ENCODE measurements around the gene NOM1.
"Not testable (repeated sequence)": the region's sequence is repeated elsewhere in the genome, so short reads cannot be mapped to it uniquely, and the experiment has no call there.

NOM1 gene, protein sequence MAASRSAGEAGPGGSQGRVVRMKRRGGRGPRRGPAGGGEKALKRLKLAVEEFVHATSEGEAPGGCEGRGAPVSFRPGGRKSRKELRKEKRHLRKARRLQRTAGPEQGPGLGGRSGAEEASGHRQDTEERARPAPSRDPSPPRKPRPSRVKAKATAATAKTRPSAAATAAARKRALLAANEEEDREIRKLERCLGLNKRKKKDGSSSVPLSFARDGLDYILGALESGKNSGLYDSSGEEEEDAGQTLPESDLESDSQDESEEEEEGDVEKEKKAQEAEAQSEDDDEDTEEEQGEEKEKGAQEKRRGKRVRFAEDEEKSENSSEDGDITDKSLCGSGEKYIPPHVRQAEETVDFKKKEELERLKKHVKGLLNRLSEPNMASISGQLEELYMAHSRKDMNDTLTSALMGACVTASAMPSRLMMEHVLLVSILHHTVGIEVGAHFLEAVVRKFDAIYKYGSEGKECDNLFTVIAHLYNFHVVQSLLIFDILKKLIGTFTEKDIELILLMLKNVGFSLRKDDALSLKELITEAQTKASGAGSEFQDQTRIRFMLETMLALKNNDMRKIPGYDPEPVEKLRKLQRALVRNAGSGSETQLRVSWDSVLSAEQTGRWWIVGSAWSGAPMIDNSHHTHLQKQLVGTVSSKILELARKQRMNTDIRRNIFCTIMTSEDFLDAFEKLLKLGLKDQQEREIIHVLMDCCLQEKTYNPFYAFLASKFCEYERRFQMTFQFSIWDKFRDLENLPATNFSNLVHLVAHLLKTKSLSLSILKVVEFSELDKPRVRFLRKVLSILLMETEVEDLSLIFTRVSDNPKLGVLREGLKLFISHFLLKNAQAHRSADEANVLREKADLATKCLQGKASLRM

DNA sequence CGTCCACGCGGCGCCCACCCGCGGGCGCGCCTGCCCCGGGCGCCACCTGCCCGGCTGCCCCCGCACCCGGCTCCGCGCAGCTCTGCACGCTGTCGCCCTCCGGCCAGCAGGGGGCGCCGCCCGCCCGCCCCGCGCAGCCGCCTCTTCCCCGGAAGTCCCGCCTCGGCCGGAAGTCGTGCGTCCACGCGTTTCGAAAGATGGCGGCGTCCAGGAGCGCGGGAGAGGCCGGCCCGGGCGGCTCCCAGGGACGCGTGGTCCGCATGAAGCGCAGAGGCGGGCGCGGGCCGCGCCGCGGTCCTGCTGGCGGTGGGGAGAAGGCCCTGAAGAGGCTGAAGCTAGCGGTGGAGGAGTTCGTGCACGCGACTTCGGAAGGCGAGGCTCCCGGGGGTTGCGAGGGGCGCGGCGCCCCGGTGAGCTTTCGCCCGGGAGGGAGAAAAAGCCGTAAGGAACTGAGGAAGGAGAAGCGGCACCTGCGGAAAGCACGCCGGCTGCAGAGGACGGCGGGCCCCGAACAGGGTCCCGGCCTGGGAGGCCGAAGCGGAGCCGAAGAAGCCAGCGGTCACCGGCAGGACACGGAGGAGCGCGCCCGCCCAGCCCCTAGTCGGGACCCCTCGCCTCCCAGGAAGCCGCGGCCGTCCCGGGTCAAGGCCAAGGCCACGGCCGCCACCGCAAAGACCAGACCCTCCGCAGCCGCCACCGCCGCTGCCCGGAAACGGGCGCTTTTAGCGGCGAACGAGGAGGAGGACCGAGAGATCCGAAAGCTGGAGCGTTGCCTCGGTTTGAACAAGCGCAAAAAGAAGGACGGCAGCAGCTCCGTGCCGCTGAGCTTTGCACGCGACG is at the start of gene NOM1:
TSS of gene NOM1 (plus strand) at position 172 of the 840 bp plus-strand sequence. CDS start at position 198, 26 bp downstream.
- peak; percentile 45 to 58 for DNase-seq (ENCODE audit: low read depth in 2 of 2)

GRCh38 chr7:156900093-156900492 is 49.4 kb upstream of the NOM1 start:
- not testable (repeated sequence) for DNase-seq (ENCODE audit: low read depth in 2 of 2)

DNA sequence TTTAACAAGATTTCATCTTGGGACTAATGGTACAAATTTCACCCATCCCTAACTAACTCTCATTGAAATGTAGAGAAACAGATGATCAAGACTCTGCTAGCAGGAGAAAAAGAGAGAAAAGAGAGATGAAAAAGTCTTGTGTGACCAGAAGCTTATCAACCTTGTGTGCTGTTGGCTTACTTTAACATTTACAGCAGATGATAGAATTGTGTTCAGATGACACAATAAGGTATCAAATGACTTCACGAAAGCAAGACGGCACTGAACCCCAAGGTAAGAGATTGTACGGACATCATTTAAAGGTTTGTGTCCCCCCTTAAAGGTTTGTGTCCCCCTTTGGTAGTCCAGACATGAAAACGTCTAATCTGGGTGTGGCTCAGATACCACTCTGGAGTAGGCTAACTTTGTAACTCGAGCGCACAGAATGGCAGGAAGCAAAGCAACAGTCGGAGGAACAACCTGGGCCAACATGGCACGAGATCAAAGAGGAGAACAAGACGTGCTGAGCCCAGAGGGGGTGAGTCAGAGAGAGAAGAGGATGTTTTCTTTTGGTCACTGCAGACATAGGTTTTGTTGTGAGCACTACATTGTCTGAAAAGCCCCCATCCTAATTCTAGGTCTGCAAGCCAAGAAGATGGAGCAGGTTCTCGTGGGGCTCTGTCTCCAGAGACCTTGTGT is 46.1 kb upstream of the NOM1 start:
- no peak for DNase-seq (ENCODE audit: low read depth in 2 of 2)

- DNase-seq (ENCODE audit: low read depth in 2 of 2) = no peak
Observed at GRCh38 chr7:156906200-156906649, 43.3 kb upstream of the NOM1 start.

GRCh38 chr7:156907656-156908055 is 41.9 kb upstream of the NOM1 start:
- DNase-seq (ENCODE audit: low read depth in 2 of 2) = no peak

- DNase-seq (ENCODE audit: low read depth in 2 of 2) = not testable (repeated sequence)
Observed at GRCh38 chr7:156909574-156910252, 39.8 kb upstream of the NOM1 start.

DNA sequence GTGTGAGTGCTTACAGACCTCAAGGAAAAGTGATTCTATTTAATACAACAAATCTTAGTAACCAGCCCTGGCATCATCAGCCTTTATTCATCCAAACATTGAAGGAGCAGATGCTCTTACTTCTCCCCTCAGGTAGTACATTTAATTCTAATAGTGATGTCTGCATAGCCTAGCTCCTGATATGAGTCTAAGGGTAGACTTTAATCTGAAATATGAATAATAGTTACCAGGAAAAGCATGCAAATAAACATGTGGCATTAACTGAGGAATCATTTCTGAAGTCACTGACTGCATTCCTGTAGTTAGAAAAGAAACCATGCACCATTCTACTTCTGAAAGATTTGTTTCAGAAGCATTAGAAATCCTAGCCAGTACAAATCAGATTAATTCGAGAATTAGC is 30.9 kb upstream of the NOM1 start:
- DNase-seq (ENCODE audit: low read depth in 2 of 2) = no peak

DNA sequence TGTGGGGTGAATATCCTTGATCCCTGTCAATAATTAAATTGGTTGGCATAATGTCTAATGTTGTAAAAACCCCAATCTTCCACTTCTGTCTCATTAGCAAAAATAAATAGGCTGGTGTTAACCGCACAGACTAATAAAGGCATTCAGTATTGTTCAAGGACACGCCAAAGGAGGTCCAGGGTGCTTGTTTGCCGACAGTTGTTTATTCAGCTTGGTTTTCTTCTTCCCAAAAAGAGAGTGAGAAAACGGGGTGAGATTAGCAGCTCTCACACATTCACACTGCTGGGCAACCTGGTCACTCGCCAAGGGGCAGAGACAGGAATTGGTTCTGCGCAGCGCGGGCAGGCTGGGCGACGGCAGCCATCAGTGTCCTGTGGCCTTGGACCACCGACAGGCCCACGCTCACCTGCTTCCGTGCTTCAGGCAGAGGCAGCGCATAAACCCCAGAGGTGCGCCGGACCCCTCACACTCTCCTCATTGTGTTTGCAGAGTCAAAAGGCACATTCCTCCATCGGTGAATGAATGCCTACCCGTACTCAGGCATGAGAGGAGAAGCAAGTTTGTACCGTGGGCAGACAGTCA is 30.3 kb upstream of the NOM1 start:
- DNase-seq (ENCODE audit: low read depth in 2 of 2) = no peak

DNA sequence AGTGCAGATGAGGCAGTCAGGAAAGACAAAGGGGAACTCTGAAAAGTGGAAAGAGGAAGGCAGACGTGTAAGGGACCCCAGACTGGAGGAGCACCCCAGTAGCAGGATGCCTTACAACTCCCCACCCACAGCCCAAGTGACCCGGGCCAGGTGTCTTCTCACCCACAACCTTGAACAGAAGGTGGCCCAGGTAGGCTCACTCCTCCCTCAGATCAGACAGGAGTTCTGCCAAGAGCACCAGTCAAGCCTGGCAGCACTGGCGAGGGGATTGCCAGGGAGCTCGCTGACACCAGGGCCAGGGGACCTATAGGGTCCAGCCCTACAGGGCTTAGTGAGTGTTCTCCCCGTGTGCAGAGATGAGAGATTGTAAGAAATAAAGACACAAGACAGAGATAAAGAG is 29.4 kb upstream of the NOM1 start:
- DNase-seq (ENCODE audit: low read depth in 2 of 2) = no peak

- not testable (repeated sequence) for DNase-seq (ENCODE audit: low read depth in 2 of 2)
Observed at GRCh38 chr7:156920487-156921373, 28.8 kb upstream of the NOM1 start.

- not testable (repeated sequence) for DNase-seq (ENCODE audit: low read depth in 2 of 2)
Observed at GRCh38 chr7:156922304-156922703, 27.2 kb upstream of the NOM1 start.

DNA sequence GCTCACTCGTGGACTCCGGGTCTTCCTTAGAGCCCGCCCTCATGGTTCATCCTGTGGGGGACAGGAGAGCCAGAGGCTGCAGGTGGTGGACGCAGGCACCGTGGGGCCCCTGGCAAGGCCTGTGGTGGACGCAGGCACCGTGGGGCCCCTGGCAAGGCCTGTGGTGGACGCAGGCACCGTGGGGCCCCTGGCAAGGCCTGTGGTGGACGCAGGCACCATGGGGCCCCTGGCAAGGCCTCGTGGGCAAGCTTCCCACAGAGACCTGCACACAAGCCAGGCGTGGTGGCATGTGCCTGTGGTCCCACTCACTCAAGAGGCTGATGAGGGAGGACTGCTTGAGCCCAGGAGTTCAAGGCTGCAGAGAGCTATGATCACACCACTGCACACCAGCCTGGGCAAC is 23.7 kb upstream of the NOM1 start:
- not testable (repeated sequence) for DNase-seq (ENCODE audit: low read depth in 2 of 2)

DNA sequence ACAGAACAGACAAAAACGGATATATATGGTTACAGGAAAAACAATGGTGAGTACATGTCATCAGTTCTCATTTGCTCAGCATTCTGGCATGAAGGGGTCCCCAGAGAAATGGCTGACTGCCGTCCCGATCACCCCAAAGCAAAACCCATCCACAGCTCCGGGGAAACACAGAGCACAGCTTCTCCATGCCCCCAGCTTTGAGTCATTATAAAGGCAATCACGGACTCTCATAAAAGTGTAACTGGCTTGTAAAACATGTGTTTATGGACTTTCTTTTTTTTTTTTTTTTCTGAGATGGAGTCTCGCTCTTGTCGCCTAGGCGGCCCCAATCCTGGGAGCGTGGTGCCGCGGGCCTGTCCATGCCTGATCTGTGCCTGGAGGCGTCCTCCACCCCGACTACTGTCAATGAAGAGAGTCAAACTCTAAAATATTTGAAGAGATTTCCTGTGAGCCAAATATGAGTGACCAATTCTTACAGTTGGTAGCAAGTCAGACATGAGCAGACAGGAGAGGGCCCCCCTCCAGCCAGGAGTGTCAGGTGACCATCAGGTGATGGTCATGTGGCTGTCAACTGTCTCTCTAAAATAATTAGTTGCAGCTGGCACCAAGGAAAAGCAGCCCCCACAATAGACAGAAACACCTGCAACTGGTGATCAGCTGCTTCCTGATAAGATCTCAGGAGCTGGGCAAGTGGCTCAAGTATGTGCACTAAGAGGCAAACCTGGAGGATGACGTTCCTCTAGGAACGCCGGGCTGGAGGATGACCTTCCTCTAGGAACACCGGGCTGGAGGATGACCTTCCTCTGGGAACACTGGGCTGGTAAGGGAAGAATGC is 21.7 kb upstream of the NOM1 start:
- DNase-seq (ENCODE audit: low read depth in 2 of 2) = no peak

DNA sequence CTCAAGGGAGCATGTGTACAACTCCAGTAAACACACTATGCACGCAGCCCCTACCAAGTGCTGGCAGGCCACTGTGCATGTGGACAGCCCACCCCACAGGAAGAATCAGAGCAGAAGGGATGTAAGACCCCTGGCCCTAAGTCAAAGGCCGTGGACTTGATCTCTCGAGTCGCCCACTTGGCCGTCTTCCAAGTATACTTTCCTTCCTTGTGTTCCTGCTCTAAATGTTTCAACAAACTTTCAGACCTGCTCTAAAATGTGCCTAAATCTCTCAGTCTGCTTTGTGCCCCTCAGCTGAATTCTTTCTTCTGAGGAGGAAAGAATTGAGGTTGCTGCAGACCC is 21.1 kb upstream of the NOM1 start:
- no peak for DNase-seq (ENCODE audit: low read depth in 2 of 2)

DNA sequence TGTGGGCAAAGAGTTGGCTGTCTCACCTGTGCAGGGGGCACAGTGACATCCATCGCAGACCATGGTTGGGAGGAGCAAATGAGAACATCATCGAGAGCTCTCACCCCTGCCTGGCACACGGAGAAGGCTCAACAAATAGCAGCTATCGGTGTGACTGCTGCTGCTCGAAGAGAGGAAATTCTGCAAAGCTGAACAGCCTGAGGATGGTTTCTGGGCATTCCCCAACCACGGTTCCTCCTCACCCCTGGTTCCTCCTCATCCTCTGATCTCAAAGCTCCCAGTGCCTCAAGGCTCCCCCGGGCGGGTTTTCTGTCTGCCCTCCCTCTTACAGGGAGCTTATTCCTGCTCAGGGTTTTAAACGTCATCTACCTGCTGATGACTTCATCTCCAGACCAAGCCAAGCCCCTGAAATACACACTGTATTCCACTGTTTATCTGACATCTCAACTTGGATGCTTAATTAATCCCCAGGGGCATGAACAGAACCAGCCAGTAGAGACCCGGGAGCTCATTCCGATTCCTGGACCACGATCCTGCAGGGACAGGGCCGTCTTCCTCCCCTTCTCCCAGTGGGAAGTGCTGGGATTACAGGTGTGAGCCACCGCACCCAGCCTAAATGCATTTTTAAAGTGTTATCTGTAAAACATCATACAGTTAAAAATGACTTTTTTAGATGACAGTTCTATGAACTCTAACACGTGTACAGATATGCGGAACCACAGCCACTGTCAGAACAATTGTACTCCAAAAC is 19.5 kb upstream of the NOM1 start:
- DNase-seq (ENCODE audit: low read depth in 2 of 2) = no peak

- DNase-seq (ENCODE audit: low read depth in 2 of 2) = no peak
Observed at GRCh38 chr7:156932006-156932405, 17.5 kb upstream of the NOM1 start.

DNA sequence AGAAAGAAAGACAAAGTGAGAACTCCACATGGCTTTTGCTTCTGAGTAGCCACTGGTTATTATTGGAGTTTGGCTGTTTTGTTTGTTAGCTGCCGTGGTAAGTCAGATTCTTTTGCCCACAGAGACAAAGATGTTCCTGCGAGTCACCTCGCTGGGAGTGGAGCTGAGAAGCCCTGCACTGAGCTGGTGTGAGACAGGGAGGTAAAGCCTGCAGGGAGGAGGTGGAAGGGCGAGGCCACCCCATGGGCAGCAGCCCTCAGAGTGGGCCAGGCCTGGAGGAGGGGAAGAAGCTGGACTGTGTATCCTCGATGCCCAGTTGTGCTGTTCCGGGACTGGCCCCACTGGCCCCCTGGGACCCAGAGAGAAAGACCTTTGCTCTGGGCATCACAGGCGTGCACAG is 14.3 kb upstream of the NOM1 start:
- no peak for DNase-seq (ENCODE audit: low read depth in 2 of 2)

DNA sequence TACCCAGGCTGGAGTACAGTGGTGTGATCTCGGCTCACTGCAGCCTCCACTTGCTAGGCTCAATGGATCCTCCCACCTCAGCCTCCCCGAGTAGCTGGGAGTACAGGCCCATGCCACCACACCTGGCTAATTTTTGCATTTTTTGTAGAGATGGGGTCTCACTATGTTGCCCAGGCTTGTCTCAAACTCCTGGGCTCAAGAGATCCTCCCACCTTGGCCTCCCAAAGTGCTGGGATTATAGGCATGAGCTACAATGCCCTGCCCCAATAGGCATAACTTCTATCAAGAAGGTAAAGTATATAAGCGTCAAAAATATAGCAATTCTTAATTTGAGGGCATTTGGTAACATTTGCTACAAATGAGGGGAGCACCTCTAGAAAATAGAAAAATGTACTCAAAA is 12.7 kb upstream of the NOM1 start:
- DNase-seq (ENCODE audit: low read depth in 2 of 2) = not testable (repeated sequence)

Data from fibroblast of skin of left biceps (primary cell).